Neural progenitor cell (in vitro differentiated cells): Measurements from ENCODE around the gene AP4M1.

Source experiments
- CTCF ChIP-seq: fragments of 200-600 bp; sonication (generic); IDR thresholded peaks from 2 replicates; pipeline ENCODE4 v1.5.1; 2017; ENCODE audit warnings: antibody characterized with exemption, mild to moderate bottlenecking
- EZH2 ChIP-seq: fragments of 200-600 bp; sonication (generic); IDR thresholded peaks from 2 replicates; pipeline ENCODE4 v1.6.1; 2017; ENCODE audit warnings: antibody characterized with exemption, mild to moderate bottlenecking, moderate library complexity

GRCh38 chr7:100126931-100127865 lies 25.8 kb downstream of the AP4M1 start, which contains the start of gene MBLAC1:
- TF ChIP-seq CTCF (no peak), EZH2 (peak; percentile 10)
